ENCODE data around the gene KRTAP4-7.
"Not testable (repeated sequence)": the region's sequence is repeated elsewhere in the genome, so short reads cannot be mapped to it uniquely, and the experiment has no call there.

The KRTAP4-7 gene

DNA sequence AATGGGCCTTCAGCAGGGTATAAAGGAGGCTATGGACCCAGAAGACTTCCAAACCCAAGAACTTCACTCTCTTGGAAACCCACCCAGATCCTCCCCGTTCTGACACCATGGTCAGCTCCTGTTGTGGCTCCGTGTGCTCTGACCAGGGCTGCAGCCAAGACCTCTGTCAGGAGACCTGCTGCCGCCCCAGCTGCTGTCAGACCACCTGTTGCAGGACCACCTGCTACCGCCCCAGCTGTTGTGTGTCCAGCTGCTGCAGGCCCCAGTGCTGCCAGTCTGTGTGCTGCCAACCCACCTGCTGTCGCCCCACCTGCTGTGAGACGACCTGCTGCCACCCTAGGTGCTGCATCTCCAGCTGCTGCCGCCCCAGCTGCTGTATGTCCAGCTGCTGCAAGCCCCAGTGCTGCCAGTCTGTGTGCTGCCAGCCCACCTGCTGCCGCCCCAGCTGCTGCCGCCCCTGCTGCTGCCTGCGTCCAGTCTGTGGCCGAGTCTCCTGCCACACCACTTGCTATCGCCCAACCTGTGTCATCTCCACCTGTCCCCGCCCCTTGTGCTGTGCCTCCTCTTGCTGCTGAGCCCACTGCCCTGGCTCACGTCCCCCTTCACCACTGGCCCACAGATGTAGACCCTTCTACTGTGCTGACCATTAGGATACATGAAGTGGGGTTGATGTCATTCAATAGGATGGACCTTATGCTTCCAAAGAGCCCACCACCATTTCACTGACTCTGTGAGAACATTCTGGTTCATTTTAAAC lies at the start of gene KRTAP4-7:
KRTAP4-7 (plus strand) TSS at position 51 of the 757 bp plus-strand sequence; CDS start at position 108, 57 bp downstream.
- not testable (repeated sequence) for DNase-seq

DNA sequence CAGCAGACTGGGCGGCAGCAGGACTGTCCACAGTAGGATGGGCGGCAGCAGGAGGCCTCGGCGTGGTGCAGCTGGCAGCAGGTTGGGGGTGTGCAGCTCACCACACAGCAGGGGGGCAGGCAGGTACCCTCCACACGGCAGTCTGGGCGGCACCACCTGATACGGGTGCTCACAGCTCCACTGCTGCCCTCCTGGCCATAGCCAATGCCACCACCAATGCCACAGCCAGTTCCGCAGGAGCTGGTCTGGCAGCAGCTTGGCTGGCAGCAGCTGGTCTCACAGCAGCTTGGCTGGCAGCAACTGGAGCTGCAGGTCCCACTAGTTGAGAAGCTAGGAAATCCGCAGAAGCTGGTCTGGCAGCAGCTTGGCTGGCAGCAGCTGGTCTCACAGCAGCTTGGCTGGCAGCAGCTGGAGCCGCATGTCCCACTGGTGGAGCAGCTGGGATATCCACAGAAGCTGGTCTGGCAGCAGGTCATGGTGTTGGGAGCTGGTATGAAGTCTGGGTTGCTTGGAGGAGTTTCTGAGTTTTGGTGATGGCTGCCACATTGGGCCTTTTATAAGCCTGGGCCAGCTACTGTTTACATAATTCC lies 49.5 kb upstream of the KRTAP4-7 start, which contains the start of gene KRTAP1-3:
KRTAP1-3 (minus strand) TSS at position 529 of the 590 bp plus-strand sequence; CDS start at position 476, 53 bp downstream.
- DNase-seq = not testable (repeated sequence)

DNA sequence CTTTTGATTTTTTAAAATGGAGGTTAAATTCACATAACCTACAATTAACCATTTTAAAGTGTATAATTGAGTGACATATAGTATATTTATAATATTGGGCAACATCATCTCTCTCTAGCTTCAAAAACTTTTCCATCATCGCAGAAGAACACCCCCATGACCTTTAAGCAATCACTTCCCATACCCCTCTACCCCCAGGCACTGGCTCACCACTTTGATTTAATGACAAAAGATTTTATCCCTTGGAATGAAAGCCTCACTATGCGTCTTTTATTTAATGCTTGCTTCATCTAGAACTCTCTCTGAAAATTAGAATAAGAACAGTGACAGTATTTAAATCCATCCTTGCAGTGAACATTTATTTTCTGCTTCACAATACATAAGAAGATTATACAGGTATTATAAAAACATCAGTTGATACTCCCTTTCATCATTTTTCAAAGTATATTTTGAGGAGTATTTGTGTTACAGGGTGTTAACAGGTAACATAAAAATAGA lies 46.0 kb upstream of the KRTAP4-7 start:
- no peak for DNase-seq

DNA sequence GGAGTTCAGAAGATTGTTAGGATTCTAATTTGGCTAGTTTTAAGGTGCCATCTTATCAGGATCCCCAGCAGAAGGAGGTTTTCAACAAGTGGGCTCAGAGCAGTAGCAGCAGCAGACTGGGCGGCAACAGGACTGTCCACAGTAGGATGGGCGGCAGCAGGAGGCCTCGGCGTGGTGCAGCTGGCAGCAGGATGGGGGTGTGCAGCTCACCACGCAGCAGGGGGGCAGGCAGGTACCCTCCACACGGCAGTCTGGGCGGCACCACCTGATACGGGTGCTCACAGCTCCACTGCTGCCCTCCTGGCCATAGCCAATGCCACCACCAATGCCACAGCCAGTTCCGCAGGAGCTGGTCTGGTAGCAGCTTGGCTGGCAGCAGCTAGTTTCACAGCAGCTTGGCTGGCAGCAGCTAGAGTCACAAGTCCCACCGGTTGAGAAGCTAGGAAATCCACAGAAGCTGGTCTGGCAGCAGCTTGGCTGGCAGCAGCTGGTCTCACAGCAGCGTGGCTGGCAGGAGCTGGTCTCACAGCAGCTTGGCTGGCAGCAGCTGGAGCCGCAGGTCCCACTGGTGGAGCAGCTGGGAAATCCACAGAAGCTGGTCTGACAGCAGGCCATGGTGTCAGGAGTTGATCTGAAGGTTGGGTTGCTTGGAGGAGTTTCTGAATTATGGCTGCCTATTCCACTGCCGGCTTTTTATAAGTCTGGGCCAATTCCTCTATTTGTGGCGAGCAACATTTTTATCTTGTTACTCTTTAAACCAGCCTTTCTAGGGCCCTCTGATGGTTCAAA lies 43.0 kb upstream of the KRTAP4-7 start, which contains the start of gene KRTAP1-1:
KRTAP1-1 (minus strand) TSS at position 668 of the 789 bp plus-strand sequence; CDS start at position 615, 53 bp downstream.
- not testable (repeated sequence) for DNase-seq

DNA sequence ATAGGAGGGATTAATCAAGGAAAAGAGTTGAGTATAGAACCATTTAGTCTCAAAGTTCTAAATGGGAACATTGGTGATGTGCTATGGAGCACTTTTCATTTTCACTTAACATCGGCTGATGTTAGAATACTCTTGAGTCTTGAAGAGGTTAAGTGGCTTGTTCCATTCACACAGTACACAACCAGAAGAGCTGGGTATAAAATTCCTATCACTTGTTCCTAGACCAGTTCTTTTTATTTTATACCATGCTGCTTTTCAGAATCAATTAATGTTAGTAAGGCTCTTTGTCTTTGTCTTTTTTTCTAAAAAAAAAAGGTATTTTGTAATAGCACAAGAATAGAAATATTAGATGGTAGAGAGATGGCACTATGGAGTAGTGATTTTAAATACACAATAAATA lies 41.0 kb upstream of the KRTAP4-7 start:
- no peak for DNase-seq

DNA sequence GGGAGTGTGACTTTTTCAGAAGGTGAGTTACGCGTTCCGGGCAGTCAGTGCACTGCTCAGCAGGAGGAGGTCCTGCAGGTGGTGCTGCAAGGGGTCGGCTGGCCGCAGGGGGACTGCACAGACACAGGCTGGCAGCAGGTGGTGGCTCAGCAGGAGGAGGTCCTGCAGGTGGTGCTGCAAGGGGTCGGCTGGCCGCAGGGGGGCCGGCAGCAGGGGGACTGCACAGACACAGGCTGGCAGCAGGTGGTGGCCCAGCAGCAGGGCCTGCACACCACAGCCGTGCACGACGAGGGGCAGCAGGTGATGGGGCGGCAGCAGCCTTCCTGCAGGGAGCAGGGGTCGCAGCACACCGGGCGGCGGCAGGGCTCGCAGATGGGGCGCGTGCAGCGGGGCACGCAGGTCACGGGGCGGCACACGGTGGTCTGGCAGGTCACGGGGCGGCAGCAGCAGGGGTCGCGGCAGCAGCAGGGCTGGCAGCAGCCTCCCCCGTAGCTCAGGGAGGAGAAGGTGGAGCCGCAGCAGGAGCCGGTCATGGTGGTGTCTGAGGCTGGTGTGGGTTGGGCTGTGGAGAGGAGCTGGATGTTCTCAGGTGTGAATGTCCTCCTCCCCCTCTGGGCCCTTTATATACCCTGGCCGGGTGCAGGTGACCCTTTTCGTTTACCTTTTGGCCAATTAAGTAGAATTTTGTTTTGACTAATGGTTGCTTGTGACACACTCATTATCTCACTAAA lies 37.0 kb upstream of the KRTAP4-7 start, which contains the start of gene KRTAP2-1:
KRTAP2-1 (minus strand) TSS at position 582 of the 731 bp plus-strand sequence; CDS start at position 533, 49 bp downstream.
- DNase-seq = not testable (repeated sequence)

DNA sequence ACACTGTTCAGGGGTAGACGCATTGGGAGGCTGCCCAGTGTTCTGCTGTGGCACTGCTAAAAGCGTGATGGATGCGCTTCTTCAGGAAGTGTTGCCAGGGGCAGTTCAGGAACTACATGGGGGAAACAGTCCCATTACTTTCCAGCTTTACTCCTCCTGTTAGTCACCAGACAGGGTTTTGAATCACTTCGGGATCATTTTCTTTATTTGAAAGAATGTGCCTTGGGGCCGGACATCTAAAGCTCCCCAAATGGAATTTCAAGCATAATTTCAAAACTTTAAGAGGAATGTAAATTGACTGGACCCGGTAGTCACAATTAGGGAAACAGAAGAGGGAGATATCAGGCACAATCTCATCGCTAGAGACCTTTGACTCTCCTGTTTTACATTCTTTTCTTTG lies 35.5 kb upstream of the KRTAP4-7 start:
- no peak for DNase-seq

DNA sequence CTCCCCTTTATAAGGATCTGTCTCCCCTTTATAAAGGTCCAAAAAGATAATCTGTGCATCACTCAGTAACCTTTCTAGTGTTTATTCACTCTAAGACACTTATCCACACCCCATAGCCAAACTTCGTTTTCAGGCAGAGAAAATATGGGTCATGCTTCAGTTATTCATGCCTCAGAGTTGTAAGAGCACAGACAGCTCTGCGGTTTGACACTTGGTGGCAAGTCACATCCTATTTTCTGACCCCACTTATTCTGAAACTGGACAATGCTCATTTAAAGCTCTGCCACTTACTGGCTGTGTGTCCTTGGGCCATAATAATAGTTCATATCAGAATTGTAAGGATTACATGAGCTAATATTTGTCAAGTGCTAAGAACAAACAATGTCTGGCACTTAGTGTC lies 34.8 kb upstream of the KRTAP4-7 start:
- DNase-seq = no peak

DNA sequence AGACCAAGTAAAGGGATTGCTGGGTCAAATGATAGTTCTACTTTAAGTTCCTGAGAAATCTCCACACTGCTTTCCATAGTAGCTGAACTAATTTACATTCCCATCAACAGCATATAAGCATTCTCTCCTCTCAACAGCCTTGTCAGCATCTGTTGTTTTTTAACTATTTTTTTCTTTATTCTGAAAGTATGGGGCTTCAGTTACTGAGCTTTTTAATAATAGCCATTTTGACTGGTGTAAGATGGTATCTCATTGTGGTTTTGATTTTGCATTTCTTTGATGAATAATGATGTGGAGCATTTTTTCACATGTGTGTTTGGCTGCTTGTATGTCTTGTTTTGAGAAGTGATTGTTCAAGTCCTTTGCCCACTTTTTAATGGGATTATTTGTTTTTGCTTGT lies 31.4 kb upstream of the KRTAP4-7 start:
- no peak for DNase-seq

DNA sequence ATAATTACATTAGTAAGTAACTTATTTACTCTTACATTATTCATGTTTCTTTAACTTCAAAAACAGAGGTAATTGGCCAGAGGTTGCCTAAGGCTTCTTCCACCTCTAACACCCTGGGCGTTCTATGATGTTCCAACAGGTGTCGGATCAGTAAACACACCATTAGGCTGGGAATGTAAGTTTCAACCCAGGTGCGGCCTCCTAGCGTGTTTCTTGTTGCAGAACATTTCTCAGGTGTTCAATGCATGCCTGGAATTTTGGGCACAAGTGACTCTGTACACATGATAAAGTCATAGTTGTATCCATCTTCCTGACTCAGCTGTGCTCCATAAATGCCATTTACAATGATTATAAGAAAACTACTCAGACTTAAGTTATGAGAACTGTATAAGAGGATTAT lies 29.9 kb upstream of the KRTAP4-7 start:
- DNase-seq = no peak

DNA sequence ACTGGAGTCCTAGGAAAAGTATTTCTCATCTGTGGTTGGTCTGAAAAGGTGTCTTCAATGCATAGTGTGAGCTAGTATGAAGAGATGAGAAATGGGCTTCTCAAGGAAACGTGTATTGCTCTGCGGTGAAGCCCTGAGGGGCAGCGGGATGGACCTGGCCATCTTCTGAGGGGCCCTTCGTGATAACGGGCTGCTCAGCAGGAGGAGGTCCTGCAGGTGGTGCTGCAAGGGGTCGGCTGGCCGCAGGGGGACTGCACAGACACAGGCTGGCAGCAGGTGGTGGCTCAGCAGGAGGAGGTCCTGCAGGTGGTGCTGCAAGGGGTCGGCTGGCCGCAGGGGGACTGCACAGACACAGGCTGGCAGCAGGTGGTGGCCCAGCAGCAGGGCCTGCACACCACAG lies 29.4 kb upstream of the KRTAP4-7 start:
- not testable (repeated sequence) for DNase-seq

DNA sequence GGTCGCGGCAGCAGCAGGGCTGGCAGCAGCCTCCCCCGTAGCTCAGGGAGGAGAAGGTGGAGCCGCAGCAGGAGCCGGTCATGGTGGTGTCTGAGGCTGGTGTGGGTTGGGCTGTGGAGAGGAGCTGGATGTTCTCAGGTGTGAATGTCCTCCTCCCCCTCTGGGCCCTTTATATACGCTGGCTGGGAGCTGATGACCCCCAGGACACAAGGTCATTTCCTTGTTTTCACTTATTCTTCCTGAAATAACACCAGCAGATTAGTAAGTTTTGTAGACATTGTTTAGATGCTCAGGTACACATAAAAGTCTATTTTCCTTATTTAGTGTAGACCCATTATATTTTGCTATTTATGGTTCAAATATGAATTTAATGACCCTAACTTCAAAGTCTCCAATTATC lies 28.8 kb upstream of the KRTAP4-7 start, which contains the start of gene KRTAP2-2:
KRTAP2-2 (minus strand) TSS at position 101 of the 400 bp plus-strand sequence; CDS start at position 82, 19 bp downstream.
- not testable (repeated sequence) for DNase-seq

DNA sequence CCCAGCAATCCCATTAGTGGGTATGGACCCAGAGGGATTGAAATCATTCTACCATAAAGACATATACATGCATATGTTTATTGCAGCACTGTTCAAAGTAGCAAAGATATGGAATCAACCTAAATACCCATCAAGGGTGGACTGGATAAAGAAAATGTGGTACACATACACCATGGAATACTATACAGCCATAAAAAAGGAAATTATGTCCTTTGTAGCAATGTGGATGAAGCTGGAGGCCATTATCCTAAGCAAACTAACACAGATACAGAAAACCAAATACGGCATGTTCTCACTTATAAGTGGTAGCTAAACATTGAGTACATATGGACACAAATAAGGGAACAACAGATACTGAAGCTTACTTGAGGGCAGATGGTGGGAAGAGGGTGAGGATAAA lies 26.4 kb upstream of the KRTAP4-7 start:
- DNase-seq = no peak

DNA sequence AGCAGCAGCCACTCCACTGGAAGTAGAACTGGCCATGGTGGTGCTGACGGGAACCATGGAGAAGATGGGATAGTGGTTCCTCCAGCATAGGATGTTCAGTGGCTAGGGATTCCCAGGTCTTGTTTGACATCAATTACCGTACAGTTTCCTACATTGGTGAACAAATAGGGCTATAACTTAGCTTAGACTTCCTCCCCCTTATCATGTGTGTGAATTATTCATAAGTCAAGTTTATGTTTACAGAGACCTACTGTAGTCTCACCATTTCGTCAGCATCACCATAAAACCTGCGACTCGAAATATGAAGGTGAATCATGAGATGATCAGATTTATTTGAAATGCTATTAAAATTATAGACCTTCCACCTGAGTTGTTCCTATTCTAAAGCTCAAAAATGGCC lies 25.2 kb upstream of the KRTAP4-7 start:
- DNase-seq = no peak

DNA sequence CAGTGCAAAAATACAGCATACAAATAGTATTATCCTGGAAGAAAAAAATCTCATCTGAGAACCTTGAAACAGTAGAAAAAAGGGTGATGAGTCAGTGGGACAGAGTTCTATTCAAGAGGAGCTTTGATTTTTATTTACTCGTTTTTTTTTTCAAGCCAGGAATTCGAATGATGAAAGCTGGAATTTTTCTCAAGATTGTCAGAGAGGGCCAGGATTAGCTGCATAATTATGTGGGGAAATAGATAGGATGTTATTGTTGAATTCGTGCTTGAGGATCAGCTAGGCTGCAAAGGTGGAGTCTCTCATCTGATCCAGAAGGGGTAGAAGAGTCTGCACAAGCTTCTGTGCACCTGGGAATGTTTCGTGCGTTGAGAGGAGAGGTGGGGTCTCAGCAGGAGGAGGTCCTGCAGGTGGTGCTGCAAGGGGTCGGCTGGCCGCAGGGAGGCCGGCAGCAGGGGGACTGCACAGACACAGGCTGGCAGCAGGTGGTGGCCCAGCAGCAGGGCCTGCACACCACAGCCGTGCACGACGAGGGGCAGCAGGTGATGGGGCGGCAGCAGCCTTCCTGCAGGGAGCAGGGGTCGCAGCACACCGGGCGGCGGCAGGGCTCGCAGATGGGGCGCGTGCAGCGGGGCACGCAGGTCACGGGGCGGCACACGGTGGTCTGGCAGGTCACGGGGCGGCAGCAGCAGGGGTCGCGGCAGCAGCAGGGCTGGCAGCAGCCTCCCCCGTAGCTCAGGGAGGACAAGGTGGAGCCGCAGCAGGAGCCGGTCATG lies 24.5 kb upstream of the KRTAP4-7 start:
- not testable (repeated sequence) for DNase-seq

DNA sequence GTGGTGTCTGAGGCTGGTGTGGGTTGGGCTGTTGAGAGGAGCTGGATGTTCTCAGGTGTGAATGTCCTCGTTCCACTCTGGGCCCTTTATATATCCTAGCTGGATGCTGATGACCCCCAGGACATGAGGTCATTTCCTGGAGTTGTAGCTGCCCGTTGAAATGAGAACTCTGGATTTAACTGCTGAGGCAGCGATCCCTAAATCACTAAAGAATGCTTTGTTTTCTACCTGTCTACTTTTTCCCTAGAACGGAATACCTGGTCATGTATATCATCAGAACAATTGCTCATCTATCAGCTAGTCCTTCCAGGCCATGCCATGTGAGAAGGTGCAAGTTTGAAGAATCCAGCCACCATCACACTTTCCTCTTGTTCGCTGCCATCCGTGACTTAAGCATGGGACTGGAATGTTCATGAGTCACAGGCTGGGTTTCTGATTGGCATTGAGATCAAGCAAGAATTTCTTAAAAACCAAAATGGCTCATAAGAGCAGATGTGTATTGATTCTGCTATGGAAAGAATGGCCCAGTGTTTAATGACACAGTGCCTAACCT lies 23.8 kb upstream of the KRTAP4-7 start, which contains the start of gene KRTAP2-3:
KRTAP2-3 (minus strand) TSS at position 63 of the 553 bp plus-strand sequence. CDS start 64 bp downstream, outside the sequence.
- no peak for DNase-seq

DNA sequence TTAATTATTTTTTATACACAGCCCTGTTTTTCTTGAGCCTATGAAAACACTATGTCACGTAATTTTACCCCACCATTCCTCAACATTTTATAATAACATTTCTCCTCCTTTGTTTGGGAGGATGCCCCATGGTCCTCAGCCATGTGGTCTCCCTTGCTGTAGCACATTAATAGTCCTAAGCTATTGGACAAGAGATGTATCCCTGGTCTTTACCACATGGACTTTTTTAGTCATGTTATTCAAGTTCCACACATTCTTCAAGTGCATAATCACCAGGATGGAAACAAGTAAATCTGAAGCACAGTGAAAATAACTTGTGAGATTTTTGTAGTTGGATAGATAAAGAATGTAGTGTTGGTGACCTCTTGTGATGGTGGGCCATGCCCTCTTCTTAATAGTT lies 22.0 kb upstream of the KRTAP4-7 start:
- DNase-seq = no peak

DNA sequence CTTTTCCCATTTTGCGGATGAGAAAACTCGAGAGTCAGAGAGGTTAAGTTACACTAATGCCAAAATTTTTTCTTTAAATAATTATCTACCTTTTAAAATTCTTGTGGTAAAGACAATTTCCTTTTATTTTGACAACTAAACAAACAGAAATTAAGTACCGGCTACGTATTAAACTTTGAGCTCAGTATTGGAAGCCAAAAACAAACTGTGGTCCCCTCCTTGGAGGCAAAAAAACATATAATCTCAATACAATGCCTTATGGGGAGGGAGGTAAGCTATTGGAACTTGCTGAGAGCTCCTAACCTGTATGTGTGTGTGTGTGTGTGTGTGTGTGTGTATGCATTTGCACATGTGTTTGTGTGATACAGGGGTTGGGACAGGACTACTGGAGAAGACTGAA lies 20.5 kb upstream of the KRTAP4-7 start:
- DNase-seq = no peak

DNA sequence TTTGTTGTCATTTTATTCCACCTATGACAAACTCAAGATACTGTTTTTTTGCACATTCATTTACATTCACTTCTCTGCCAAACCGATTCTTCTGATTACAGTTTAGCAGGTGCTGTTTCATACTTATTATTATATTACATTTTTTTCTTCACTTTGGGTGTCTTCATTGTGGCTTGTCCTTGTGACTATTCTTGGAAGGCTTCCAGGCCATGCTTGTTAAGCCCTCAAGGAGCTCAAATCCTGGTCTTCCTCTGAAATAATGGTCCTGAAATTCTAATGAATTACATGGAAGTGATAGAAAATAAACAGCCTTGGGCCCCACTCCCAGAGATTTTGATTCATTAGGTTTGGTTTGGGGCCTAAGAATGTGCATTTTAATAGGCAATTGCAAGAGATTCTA lies 19.6 kb upstream of the KRTAP4-7 start:
- DNase-seq = no peak

DNA sequence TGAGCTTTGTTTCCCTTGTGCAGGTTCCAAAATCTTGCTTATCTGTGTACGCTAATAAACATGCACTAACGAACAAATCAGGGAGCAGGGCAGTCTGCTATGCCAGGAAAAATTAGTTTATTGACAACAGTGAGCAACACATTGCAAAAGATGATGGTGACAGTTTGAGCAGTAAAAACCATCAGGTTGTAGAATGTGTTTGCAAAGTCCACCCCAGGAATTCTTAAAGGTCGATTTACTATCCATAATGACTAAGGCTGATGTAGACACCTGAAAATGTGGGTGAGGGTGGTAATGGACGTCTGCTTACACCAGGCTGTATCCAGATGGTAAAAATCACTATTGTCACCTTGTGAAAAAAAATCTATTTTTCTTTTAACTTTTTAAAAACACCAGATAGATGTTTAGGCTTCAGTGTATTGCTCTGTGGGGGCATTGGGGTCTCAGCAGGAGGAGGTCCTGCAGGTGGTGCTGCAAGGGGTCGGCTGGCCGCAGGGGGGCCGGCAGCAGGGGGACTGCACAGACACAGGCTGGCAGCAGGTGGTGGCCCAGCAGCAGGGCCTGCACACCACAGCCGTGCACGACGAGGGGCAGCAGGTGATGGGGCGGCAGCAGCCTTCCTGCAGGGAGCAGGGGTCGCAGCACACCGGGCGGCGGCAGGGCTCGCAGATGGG lies 18.8 kb upstream of the KRTAP4-7 start:
- not testable (repeated sequence) for DNase-seq
